ENCODE measurements around the gene AHCYL2. TPM values are rescaled to one million over a fixed set of nuclear protein-coding genes. Genes with fewer than 3 reads are reported as not detected.

AHCYL2 gene
- total and polyA plus RNA-seq, 2 donors (not counting 1 experiment from before 2014, with no cell fraction given), result 8.8 to 26.2 TPM

DNA sequence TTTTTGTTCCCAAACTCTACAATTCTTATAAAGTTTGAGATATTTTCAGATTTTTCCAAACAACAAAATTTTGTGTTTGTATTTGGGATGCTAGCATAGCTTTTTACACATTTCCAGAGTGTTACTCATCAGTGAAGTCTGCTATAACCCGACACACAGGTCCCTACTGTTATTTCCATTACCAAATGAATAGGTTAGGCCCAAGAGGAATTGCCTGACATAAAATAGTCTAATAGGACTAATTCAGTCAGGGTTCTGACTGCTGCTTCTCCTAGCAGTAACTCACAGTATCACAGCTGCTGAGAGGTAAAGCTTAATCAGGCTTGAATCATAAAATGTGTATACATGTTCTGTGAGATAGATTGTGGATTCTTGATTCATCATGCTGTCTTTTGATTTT is 160.3 kb downstream of the AHCYL2 start:
- TF ChIP-seq EZH2 (IDR thresholded peaks at IDR 0.05; ENCODE audit: borderline replicate concordance, insufficient read depth, low read depth, low read length, poor library complexity, severe bottlenecking), result no peak
- TF ChIP-seq, protein P1, sequence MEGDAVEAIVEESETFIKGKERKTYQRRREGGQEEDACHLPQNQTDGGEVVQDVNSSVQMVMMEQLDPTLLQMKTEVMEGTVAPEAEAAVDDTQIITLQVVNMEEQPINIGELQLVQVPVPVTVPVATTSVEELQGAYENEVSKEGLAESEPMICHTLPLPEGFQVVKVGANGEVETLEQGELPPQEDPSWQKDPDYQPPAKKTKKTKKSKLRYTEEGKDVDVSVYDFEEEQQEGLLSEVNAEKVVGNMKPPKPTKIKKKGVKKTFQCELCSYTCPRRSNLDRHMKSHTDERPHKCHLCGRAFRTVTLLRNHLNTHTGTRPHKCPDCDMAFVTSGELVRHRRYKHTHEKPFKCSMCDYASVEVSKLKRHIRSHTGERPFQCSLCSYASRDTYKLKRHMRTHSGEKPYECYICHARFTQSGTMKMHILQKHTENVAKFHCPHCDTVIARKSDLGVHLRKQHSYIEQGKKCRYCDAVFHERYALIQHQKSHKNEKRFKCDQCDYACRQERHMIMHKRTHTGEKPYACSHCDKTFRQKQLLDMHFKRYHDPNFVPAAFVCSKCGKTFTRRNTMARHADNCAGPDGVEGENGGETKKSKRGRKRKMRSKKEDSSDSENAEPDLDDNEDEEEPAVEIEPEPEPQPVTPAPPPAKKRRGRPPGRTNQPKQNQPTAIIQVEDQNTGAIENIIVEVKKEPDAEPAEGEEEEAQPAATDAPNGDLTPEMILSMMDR (IDR thresholded peaks at IDR 0.05), result no peak
- H3K27me3 ChIP-seq (replicated peaks in 1 of 4; ENCODE audit: control extremely low read depth in 1 of 4, control insufficient read depth in 3 of 4, insufficient read depth in 4 of 4, low read length in 3 of 4), result no peaks in the 10 kb centered on the region
- ATAC-seq (ENCODE audit: low read depth) (no peak), DNase-seq (no peak)
- H3K4me1 ChIP-seq (ENCODE audit: control insufficient read depth in 2 of 2, insufficient read depth in 2 of 2, low read length in 2 of 2), result no peaks in the 10 kb centered on the region
- no peak overlapping the region for H3K4me2 ChIP-seq (replicated peaks; ENCODE audit: low read depth, low read length, poor library complexity, severe bottlenecking)
- no CpG with 5 or more reads among the region's 1 CpG for WGBS (ENCODE audit: insufficient coverage)
- H3K9me3 ChIP-seq (ENCODE audit: control extremely low read depth in 1 of 3, control insufficient read depth in 2 of 3, insufficient read depth in 1 of 3, low read length in 2 of 3), result no peaks in the 10 kb centered on the region
- H3K9ac ChIP-seq (ENCODE audit: low read length), result no peak overlapping the region
- H3K27ac ChIP-seq (ENCODE audit: low read length in 2 of 2), result no peak overlapping the region
- Mint-ChIP-seq H3K4me1 (no peaks in the 10 kb centered on the region), H3K27ac (no peak overlapping the region), H3K27me3 (no peaks in the 10 kb centered on the region), H3K9me3 (ENCODE audit: insufficient read depth) (no peaks in the 10 kb centered on the region), H3K4me3 (no peak overlapping the region)
- intact Hi-C loops (cut with micrococcal nuclease), result no loop called here
- ChIA-PET CTCF (interaction anchor here (0.5 kb wide), 1 partner anchor 1439 kb away, joined by 3 read pairs; no protein-coding TSS in a partner anchor), POLR2A (no interaction called here)
- peaks cover 3 to 14% of the 10 kb centered on the region in 2 experiments for H3K36me3 ChIP-seq (replicated peaks in 1 of 2; ENCODE audit: control extremely low read depth in 1 of 2, control insufficient read depth in 1 of 2, extremely low read depth in 1 of 2, insufficient read depth in 2 of 2, low read length in 1 of 2)
- no peak overlapping the region for H2AFZ ChIP-seq (ENCODE audit: insufficient read depth, low read depth, low read length, poor library complexity, severe bottlenecking)
- H4K20me1 ChIP-seq (ENCODE audit: control insufficient read depth, insufficient read depth, low read length, poor library complexity, severe bottlenecking), result no peaks in the 10 kb centered on the region
- H3K79me2 ChIP-seq (ENCODE audit: control insufficient read depth, insufficient read depth, low read length), result no peaks in the 10 kb centered on the region
- H3K4me3 ChIP-seq (ENCODE audit: control extremely low read depth in 1 of 5, extremely low read depth in 1 of 5, insufficient read depth in 1 of 5, low read depth in 2 of 5, low read length in 4 of 5), result no peak overlapping the region

DNA sequence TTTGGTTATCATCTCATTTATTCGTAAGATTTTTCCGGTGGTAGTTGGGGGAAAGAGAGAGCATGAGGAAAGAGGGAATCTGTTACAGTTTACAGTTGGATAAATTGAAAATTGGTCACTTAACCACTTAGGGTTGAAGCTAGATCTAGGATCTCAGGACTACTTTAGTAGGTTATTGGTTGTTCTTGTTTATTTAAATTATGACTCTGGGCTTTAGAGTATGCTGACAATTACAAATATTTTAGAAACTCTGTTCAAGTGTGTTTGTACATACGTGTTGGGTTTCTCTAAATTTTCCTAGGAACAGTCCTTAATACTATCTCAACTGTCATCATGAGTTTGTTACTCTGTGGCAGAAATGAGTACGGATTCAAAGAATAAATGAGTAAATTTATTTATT is 160.8 kb downstream of the AHCYL2 start:
- ATAC-seq (ENCODE audit: low read depth) (no peak), DNase-seq (no peak)
- Histone ChIP-seq H3K79me2 (ENCODE audit: control insufficient read depth, insufficient read depth, low read length) (no peaks in the 10 kb centered on the region), H3K27ac (ENCODE audit: low read length in 2 of 2) (no peak overlapping the region), H3K9ac (ENCODE audit: low read length) (no peak overlapping the region), H3K4me2 (replicated peaks; ENCODE audit: low read depth, low read length, poor library complexity, severe bottlenecking) (no peak overlapping the region), H3K27me3 (replicated peaks in 1 of 4; ENCODE audit: control extremely low read depth in 1 of 4, control insufficient read depth in 3 of 4, insufficient read depth in 4 of 4, low read length in 3 of 4) (no peaks in the 10 kb centered on the region), H3K4me3 (ENCODE audit: control extremely low read depth in 1 of 5, extremely low read depth in 1 of 5, insufficient read depth in 1 of 5, low read depth in 2 of 5, low read length in 4 of 5) (no peak overlapping the region), H3K4me1 (ENCODE audit: control insufficient read depth in 2 of 2, insufficient read depth in 2 of 2, low read length in 2 of 2) (no peaks in the 10 kb centered on the region), H2AFZ (ENCODE audit: insufficient read depth, low read depth, low read length, poor library complexity, severe bottlenecking) (no peak overlapping the region), H4K20me1 (ENCODE audit: control insufficient read depth, insufficient read depth, low read length, poor library complexity, severe bottlenecking) (no peaks in the 10 kb centered on the region), H3K9me3 (ENCODE audit: control extremely low read depth in 1 of 3, control insufficient read depth in 2 of 3, insufficient read depth in 1 of 3, low read length in 2 of 3) (no peaks in the 10 kb centered on the region), H3K36me3 (replicated peaks in 1 of 2; ENCODE audit: control extremely low read depth in 1 of 2, control insufficient read depth in 1 of 2, extremely low read depth in 1 of 2, insufficient read depth in 2 of 2, low read length in 1 of 2) (peaks cover 3 to 15% of the 10 kb centered on the region in 2 experiments)
- POLR2A ChIA-PET, result no interaction called here
- WGBS (ENCODE audit: insufficient coverage), result no CpG with 5 or more reads among the region's 4 CpGs
- Mint-ChIP-seq H3K9me3 (ENCODE audit: insufficient read depth) (no peaks in the 10 kb centered on the region), H3K27ac (no peak overlapping the region), H3K4me1 (no peaks in the 10 kb centered on the region), H3K27me3 (no peaks in the 10 kb centered on the region), H3K4me3 (no peak overlapping the region)
- intact Hi-C loops (cut with micrococcal nuclease), result no loop called here
- no peak for TF ChIP-seq EZH2 (IDR thresholded peaks at IDR 0.05; ENCODE audit: borderline replicate concordance, insufficient read depth, low read depth, low read length, poor library complexity, severe bottlenecking)
- TF ChIP-seq, protein P1 (IDR thresholded peaks at IDR 0.05), result no peak
- CTCF ChIA-PET, result interaction anchor here (0.7 kb wide), 1 partner anchor 9 kb away, joined by 3 read pairs; no protein-coding TSS in a partner anchor

Data from B cell (primary cell).